Aorta (tissue), 5 donors: ENCODE data around the gene BAIAP2L2. TPM values are rescaled to one million over a fixed set of nuclear protein-coding genes. Genes with fewer than 3 reads are reported as not detected.

Experiments used
- ATAC-seq: fragments of 200-7000 bp; cut with Tn5 transposase; one replicate; pipeline ENCODE4 v1.9.1; 2022; ENCODE audit warnings: moderate library complexity; ENCODE audit not compliant: low FRiP score
- DNase-seq, 2 donors: peaks; one replicate each; pipeline ENCODE4 v3.0.0-alpha.2; 2020
- H3K27ac ChIP-seq, 2 donors: one replicate each; pipeline ENCODE4 v1.5.1; 2013; ENCODE audit warnings: low read length in 2 of 2, mild to moderate bottlenecking in 2 of 2, moderate library complexity in 2 of 2, control low read depth in 1 of 2, inconsistent platforms in 1 of 2, low read depth in 1 of 2
- H3K27me3 ChIP-seq, 2 donors: one replicate each; pipeline ENCODE4 v1.6.1; 2013; ENCODE audit warnings: control low read depth in 1 of 2, low read length in 1 of 2, mild to moderate bottlenecking in 1 of 2, moderate library complexity in 1 of 2; ENCODE audit not compliant: insufficient read depth in 2 of 2, control insufficient read depth in 1 of 2
- H3K36me3 ChIP-seq, 2 donors: one replicate each; pipeline ENCODE4 v1.6.1; 2013; ENCODE audit warnings: control low read depth in 1 of 2, low read length in 1 of 2, mild to moderate bottlenecking in 1 of 2; ENCODE audit not compliant: insufficient read depth in 2 of 2, control insufficient read depth in 1 of 2
- H3K4me1 ChIP-seq, 2 donors: one replicate each; pipeline ENCODE4 v1.6.1; 2013; ENCODE audit warnings: low read length in 2 of 2, control low read depth in 1 of 2, mild to moderate bottlenecking in 1 of 2, moderate library complexity in 1 of 2; ENCODE audit not compliant: insufficient read depth in 2 of 2, control insufficient read depth in 1 of 2
- H3K4me3 ChIP-seq, 2 donors: one replicate each; pipeline ENCODE4 v1.5.1; 2013; ENCODE audit warnings: low read length in 2 of 2, control low read depth in 1 of 2, mild to moderate bottlenecking in 1 of 2
- H3K9me3 ChIP-seq: one replicate; pipeline ENCODE4 v1.6.1; 2013; ENCODE audit warnings: mild to moderate bottlenecking, low read length; ENCODE audit not compliant: control insufficient read depth
- WGBS, 2 donors: extraction: QIAGEN DNeasy Blood & Tissue Kit; methylation state at CpG; one replicate each; pipeline ENCODE4 v1.1.7; 2013; 5-methylcytosine and 5-hydroxymethylcytosine counted together
- intact Hi-C, 2 donors: fragments of 100-400 bp; cut with DNase I; formaldehyde crosslinking; loops; one replicate each; pipeline versions ENCODE4 v1.14.2 to v1.15.0; 2022
- polyA plus RNA-seq, 2 donors: library from polyadenylated mRNA; stranded (reverse); fragments of 200-250 nt; gene quantifications; one replicate each; pipeline ENCODE4 v1.2.3, GENCODE V29; 2013
- total RNA-seq, 2 donors: library from RNA; stranded (reverse); fragmentation: NEBNext Ultra II Directional; extraction: Animal tissue kit (Norgen Biotek cat#: 25700); gene quantifications; one replicate each; pipeline ENCODE4 v1.2.1, GENCODE V29; 2021
- donor health status: healthy with polysubstance abuse.
- donor health status: Bipolar disorder and iron deficiency.
- donor health status: DM: no; HTN: no; CAD: no.
- donor health status: DM: no; HTN: no; CAD: no.
- donor health status: DM: yes; HTN: yes; CAD: no.

Gene BAIAP2L2
- total and polyA plus RNA-seq, 4 donors: 0.26 to 11.9 (median 1.4) TPM

GRCh38 chr22:38132794-38133193, 22.3 kb upstream of the BAIAP2L2 start:
- Histone ChIP-seq H3K27ac (no peak overlapping the region), H3K27me3 (no peaks in the 10 kb centered on the region), H3K4me1 (no peaks in the 10 kb centered on the region), H3K4me3 (no peak overlapping the region), H3K36me3 (no peaks in the 10 kb centered on the region), H3K9me3 (no peaks in the 10 kb centered on the region)
- no peak for ATAC-seq
- intact Hi-C loops: no loop called here
- peak; percentile 33 to 59 for DNase-seq
- 92 to 95% methylated on average over 28 of the region's 28 CpGs for WGBS, 2 donors

GRCh38 chr22:38132136-38132535, 21.7 kb upstream of the BAIAP2L2 start:
- no peak for ATAC-seq
- H3K9me3 ChIP-seq: no peaks in the 10 kb centered on the region
- H3K27me3 ChIP-seq: no peaks in the 10 kb centered on the region
- no peak overlapping the region for H3K4me3 ChIP-seq
- H3K27ac ChIP-seq: no peak overlapping the region
- 91 to 92% methylated on average over 7 of the region's 7 CpGs for WGBS, 2 donors
- H3K4me1 ChIP-seq: no peaks in the 10 kb centered on the region
- DNase-seq: peak; percentile 17 to 57
- H3K36me3 ChIP-seq: no peaks in the 10 kb centered on the region
- intact Hi-C loops: no loop called here

DNA sequence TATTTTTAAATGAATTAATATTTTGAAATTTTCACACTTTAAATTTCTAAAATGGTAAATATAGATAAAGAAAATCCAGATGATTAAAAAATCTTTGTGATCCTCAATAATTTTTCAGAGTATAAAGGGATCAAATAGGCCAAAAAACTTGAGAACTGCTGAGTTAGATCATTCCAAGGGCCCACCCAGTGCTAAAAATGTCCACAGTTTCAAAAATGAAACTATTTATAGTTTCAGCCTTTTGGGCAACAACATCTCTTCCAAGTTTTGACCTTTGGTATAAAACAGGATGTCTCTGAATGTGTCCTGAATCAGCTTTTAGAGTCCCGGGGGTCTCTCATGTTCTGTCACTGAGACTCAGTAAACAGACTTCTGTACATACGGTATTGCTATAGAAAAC, 20.9 kb upstream of the BAIAP2L2 start:
- no peak overlapping the region for H3K27ac ChIP-seq
- DNase-seq (peak in 1 of 2 donors; percentile 1), ATAC-seq (no peak)
- H3K36me3 ChIP-seq: no peaks in the 10 kb centered on the region
- 14 to 16% methylated on average over 2 of the region's 2 CpGs for WGBS, 2 donors
- intact Hi-C loops: no loop called here
- H3K4me1 ChIP-seq: no peaks in the 10 kb centered on the region
- H3K9me3 ChIP-seq: no peaks in the 10 kb centered on the region
- H3K4me3 ChIP-seq: no peak overlapping the region
- H3K27me3 ChIP-seq: no peaks in the 10 kb centered on the region

DNA sequence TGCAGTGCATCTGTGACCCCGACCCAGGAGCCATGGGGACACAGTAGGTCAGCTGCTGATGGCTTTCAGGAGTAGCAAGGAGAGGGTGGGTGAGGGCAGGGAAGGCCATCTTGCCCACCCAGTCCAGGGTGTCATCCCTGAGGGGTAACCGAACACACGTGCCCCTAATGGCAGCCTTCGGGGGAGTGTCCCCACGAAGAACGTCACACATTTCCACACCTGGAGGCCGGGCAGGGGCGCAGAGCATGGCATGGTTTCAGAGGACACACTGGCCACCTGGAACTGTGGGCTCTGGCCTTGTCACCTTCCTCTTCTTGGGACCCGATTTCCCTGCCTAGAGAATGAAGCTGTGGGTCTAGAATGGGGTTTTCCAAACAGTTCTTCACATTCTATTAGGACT, 19.4 kb upstream of the BAIAP2L2 start:
- H3K36me3 ChIP-seq: no peaks in the 10 kb centered on the region

DNA sequence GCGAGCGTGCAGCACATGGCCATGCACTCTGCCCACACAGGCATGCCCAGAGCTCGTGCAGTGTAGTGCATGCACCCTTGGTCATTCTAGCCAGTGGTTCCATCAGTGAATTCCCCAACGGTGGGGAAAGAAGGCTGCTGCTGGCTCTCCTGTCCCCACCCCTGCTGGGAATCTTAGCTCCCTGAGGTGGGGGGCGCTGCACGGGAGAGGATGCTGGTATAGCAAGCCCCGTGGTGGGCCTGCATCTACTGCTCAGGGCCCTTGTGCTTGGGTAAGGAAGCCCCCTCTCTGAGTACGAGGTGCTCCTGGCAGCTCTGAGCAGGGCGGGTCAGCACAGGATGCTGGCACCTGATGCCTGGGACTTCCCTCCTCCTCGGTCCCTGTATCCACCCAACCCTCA, 18.5 kb upstream of the BAIAP2L2 start:
- Histone ChIP-seq H3K4me3 (no peak overlapping the region), H3K9me3 (no peaks in the 10 kb centered on the region), H3K27ac (no peak overlapping the region), H3K4me1 (no peaks in the 10 kb centered on the region), H3K36me3 (no peaks in the 10 kb centered on the region), H3K27me3 (no peaks in the 10 kb centered on the region)
- peak; percentile 38 to 57 for DNase-seq
- no peak for ATAC-seq
- intact Hi-C loops: no loop called here
- WGBS, 2 donors: 87 to 88% methylated on average over 10 of the region's 10 CpGs

More for the DNA sequence above, 19.4 kb upstream of the BAIAP2L2 start:
- WGBS, 2 donors: 92 to 93% methylated on average over 9 of the region's 9 CpGs
- H3K4me3 ChIP-seq: no peak overlapping the region
- H3K4me1 ChIP-seq: no peaks in the 10 kb centered on the region
- DNase-seq (peak; percentile 32 to 39), ATAC-seq (no peak)
- H3K9me3 ChIP-seq: no peaks in the 10 kb centered on the region
- H3K27me3 ChIP-seq: no peaks in the 10 kb centered on the region
- no peak overlapping the region for H3K27ac ChIP-seq
- intact Hi-C loops: no loop called here

DNA sequence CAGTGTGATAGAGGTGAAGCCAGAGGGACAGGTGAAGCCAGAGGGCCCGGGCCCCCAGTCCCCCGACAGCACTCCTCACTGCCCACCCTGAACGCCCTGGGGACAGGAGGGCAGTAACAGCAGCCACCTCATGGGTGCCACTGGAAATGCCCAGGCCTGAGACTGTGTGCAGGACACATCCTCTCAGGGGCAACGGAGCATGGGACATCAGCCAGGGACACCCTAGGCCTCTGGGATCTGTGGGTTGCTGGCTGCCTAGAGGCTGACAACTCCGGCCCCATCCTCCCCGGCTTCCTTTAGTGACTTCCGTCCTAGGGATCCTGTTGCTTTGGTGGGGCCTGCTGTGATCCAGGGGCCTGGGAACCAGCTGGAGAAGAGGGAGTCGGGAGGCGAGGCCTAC, 17.4 kb upstream of the BAIAP2L2 start:
- Histone ChIP-seq H3K9me3 (no peaks in the 10 kb centered on the region), H3K27me3 (no peaks in the 10 kb centered on the region), H3K4me1 (no peaks in the 10 kb centered on the region), H3K36me3 (no peaks in the 10 kb centered on the region), H3K27ac (no peak overlapping the region), H3K4me3 (no peak overlapping the region)
- intact Hi-C loops: no loop called here
- peak; percentile 48 to 61 for DNase-seq
- 96% methylated on average over 9 of the region's 9 CpGs for WGBS, 2 donors
- no peak for ATAC-seq

DNA sequence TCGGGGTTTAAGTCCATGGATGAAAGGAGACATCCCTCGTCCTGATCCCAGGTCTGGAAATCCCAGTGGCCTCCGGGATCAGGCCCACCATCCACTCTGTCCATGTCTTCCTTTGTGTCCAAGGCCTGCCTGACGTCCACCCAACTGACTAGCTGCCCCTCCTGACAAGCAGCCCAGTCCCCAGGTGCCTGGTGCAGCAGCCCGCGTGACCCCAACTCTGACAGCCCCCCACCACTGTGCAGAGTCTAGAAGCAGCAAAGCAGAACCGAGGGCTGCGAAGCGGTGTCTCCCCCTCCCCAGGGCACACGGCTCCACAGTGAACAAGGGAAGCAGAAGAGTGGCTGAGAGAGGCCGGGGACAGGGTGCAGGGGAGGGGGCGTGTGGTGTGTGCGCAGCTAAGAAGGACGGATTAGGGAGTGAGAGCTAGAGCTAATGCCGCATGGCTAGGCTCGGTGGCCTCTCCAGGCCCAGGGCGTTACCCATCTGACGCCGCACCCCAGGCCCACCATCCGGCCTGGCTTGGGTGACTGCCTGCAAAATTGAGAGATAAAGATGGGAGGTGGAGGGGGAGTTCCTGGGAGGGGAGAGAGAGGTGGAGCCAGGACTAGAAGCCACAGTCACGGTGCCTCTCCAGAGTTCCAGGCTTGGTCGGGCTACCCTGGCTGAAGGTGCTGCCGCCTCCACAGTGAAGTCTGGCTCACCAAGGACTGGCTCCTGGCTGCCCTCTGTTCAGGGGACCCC, 16.6 kb upstream of the BAIAP2L2 start:
- H3K27me3 ChIP-seq: no peaks in the 10 kb centered on the region
- DNase-seq (peak; percentile 35 to 66), ATAC-seq (no peak)
- H3K4me1 ChIP-seq: no peaks in the 10 kb centered on the region
- WGBS, 2 donors: 92 to 93% methylated on average over 23 of the region's 23 CpGs
- no peaks in the 10 kb centered on the region for H3K9me3 ChIP-seq
- intact Hi-C loops: no loop called here
- H3K36me3 ChIP-seq: no peaks in the 10 kb centered on the region
- no peak overlapping the region for H3K27ac ChIP-seq
- no peak overlapping the region for H3K4me3 ChIP-seq

DNA sequence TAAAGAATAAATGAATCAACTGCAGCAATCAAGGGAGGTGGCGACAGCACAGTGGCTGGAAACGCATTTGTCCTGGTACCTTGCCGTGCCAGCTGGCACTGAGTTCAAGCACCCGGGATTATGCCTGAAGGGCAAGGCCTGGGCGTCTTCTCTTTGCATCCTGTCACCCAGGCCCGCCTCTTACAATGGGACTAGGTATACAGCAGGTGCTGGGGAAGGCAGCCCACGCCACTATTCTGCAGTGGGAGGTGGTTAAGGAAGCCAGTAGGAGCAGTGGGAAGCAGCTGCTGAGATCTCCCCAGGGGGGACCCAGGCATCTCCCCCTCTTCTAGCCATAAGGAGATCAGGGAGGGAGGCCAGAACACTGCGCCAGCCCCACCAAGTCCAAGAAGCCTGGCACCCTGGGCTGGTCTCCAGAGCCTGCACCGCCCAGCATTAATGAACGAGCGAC, 15.3 kb upstream of the BAIAP2L2 start:
- DNase-seq (peak; percentile 23 to 47), ATAC-seq (no peak)
- Histone ChIP-seq H3K4me1 (no peaks in the 10 kb centered on the region), H3K27me3 (no peaks in the 10 kb centered on the region), H3K36me3 (no peaks in the 10 kb centered on the region), H3K27ac (no peak overlapping the region), H3K9me3 (no peaks in the 10 kb centered on the region), H3K4me3 (no peak overlapping the region)
- 76 to 80% methylated on average over 11 of the region's 11 CpGs for WGBS, 2 donors
- intact Hi-C loops: no loop called here

- intact Hi-C loops: no loop called here
- H3K36me3 ChIP-seq: no peaks in the 10 kb centered on the region
Measured at GRCh38 chr22:38125038-38125610, 14.6 kb upstream of the BAIAP2L2 start.

More at GRCh38 chr22:38125038-38125610, 14.6 kb upstream of the BAIAP2L2 start:
- DNase-seq (peak in 1 of 2 donors; percentile 6), ATAC-seq (no peak)
- no peaks in the 10 kb centered on the region for H3K4me1 ChIP-seq
- no peaks in the 10 kb centered on the region for H3K9me3 ChIP-seq
- WGBS, 2 donors: 94% methylated on average over 14 of the region's 14 CpGs
- H3K27ac ChIP-seq: no peak overlapping the region
- no peaks in the 10 kb centered on the region for H3K27me3 ChIP-seq
- no peak overlapping the region for H3K4me3 ChIP-seq
